ELR (cell line): Measurements from ENCODE around the gene TBC1D30.
"Not testable (repeated sequence)": the region's sequence is repeated elsewhere in the genome, so short reads cannot be mapped to it uniquely, and the experiment has no call there.

Experiments used
- DNase-seq: peaks from one replicate; pipeline ENCODE4 v3.0.0-alpha.2; 2015; ENCODE audit warnings: low read depth

TBC1D30 gene

GRCh38 chr12:64824500-64825142 is at the start of gene TBC1D30:
Gene TBC1D30, plus strand, starts transcription at chr12:64824647. Its CDS starts 233 bp downstream, at chr12:64824880.
- peak; percentile 25 for DNase-seq

DNA sequence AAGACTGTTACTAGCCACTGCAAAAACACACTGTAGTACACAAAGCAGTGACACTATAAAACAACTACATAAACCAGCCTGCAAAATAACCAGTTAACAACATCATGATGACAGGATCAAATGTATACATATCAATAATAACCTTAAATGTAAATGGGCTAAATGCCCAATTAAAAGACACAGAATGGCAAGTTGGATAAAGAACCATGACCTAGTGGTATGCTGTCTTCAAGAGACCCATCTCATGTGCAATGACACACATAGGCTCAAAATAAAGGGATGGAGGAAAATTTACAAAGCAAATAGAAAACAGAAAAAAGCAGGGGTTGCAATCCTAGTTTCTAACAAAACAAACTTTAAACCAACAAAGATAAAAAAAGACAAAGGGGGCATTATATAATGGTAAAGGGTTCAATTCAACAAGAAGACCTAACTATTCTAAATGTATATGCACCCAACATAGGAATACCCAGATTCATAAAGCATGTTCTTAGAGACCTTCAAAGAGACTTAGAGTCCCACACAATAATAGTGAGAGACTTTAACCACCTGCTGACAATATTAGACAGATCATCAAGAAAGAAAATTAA is 49.2 kb upstream of the TBC1D30 start:
- DNase-seq, result not testable (repeated sequence)

- DNase-seq, result no peak
Measured at GRCh38 chr12:64779354-64779974, 45.0 kb upstream of the TBC1D30 start.

- no peak for DNase-seq
Measured at GRCh38 chr12:64780132-64780530, 44.3 kb upstream of the TBC1D30 start.

DNA sequence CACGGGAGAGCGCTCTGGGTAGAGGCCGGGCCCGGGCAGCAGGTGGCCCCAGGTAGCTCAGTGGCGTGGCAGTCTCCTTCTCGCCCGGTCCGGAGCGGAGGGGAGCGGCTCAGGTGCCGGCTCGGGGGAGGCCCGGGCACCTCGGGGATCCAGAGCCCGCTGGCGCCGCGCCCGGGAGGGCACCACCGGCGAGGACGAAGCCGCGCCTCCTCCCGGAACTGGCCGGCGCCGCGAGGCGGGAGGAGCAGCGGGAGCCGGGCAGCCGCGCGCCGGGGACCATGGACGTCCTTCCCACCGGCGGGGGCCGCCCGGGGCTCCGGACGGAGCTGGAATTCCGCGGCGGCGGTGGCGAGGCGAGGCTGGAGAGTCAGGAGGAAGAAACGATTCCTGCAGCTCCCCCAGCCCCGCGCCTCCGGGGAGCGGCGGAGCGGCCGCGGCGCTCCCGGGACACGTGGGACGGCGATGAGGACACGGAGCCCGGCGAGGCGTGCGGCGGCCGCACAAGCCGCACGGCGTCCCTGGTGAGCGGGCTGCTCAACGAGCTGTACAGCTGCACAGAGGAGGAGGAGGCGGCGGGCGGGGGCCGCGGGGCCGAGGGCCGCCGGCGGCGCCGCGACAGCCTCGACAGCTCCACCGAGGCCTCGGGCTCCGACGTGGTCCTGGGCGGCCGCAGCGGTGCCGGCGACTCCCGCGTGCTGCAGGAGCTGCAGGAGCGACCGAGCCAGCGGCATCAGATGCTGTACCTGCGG is 43.7 kb upstream of the TBC1D30 start:
- DNase-seq, result no peak

- DNase-seq, result no peak
Measured at GRCh38 chr12:64781280-64782190, 42.9 kb upstream of the TBC1D30 start.

DNA sequence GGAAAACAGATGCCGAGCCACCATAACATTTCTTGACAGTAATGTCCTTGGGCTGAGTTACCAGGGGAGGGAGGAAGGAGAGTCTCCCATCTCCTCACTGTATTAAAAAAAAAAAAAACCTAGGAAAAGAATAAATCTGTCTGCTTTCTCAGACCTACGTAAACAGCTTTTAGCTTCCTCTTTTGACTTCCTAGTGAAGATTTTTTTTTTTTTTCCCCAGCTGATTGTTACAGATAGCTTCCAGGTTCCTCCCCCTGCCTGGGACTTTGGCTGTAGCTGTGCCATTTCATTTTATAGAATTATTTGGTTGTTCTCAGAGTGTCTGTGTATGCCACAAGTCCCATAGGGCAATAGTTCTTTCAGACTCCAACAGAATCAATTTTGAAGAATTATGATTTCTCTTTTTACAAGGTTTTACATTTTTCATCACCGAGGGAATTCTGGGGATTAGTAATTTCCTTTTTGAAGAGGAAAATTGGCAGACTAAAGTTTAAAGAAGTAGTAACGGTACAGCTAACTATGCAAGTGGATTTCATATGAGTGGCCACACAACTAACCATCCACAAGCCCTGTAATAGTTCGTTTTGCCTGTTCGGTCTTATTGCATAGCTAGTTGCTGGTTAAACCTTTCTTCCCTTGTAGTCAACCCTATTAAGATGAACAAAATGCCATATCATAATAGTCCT is 42.1 kb upstream of the TBC1D30 start:
- DNase-seq, result no peak

- DNase-seq, result no peak
Measured at GRCh38 chr12:64785838-64786237, 38.6 kb upstream of the TBC1D30 start.

DNA sequence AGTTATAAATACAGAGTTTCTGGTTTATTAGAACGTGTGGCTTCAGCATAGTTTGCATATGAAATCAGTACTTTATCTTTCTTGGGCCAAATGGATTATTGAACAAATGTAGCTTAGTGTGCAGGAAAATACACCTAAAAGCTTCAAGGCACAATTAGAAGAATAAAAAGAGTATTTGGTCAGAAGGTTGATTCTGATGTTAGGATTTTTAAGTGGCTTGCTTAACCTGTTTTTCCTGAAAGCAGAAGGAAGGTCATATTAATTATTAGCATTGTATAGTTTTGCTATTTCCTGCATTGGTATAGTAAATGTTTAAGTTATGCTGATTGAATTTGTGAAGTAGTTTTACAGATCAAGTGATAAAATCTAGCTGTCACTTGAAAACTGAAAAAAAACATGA is 34.3 kb upstream of the TBC1D30 start:
- DNase-seq, result no peak

DNA sequence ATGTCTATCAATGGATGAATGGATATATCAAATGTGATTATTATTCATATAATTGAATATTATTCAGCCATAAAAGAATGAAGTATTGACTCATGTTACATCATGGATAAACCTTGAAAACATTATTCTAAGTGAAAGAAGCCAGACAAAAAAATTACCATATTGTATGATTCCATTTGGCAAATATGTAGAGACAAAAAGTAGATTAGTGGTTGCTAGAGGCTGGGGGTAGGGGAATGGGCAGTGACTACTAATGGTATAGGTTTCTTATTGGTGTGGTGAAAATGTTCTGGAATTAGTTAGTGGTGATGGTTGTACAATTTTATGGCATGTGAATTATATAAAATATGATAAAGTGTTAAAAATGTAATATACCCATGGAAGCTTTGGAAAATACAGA is 33.4 kb upstream of the TBC1D30 start:
- no peak for DNase-seq

GRCh38 chr12:64792128-64792527 is 32.3 kb upstream of the TBC1D30 start:
- no peak for DNase-seq

- DNase-seq, result no peak
Measured at GRCh38 chr12:64793610-64794009, 30.8 kb upstream of the TBC1D30 start.

GRCh38 chr12:64794305-64794704 is 30.1 kb upstream of the TBC1D30 start:
- no peak for DNase-seq

- peak; percentile 93 for DNase-seq
Measured at GRCh38 chr12:64796205-64796845, 28.1 kb upstream of the TBC1D30 start.

DNA sequence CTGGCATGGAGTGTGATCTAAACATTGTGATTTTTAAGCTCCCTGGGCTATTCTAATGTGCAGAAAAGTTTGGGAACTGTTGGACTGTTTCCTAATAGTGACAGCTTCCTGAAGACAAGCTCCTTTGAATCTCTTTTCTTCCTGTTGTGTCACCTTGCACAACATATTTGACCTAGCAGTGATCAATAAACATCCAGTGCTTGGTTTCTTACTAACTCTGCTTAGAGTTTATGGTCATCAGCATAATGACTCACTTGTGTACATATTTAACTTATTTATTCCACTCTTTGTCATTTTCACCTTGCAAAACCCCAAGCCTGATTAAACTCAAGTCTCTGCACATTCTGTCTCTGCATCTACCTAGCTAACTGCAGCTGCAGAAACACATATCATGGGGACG is 27.3 kb upstream of the TBC1D30 start:
- DNase-seq, result peak; percentile 19

DNA sequence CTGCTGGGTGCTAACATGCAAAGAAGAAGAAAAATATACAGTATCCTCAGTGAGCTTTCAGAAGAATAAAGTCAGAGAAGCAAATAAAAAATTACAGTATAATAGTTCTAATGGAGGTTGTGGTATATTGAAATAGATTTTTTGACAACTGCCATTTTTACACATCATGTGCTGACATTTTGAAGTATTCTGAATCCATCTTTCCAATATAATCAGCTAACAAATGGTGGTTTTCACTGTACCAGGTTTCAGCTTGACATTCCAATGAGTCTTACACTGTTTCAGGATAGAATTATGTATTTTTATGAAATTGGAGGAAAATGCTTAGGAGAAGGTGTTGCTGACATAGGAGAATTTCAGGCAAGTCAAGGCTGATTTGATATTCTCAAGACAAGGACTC is 26.3 kb upstream of the TBC1D30 start:
- DNase-seq, result no peak

DNA sequence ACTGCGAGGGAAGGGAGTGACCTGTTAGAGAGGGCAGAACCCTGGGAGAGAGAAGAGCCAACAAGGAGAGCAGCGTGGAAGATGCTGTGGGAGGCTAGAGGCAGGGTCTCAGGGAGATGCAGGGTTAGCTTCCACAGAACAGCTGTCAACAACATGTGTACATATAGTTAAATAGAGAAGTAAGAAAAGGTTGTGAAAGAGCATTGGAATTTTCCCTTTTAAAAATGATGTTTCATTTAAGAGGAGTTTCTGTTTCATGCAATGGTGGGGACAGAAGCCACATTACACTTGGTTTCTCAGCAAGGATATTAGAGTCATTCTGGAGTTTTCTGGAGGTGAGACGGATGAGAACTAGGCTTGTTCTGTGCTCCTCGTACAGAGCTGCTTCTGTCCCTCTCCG is 23.8 kb upstream of the TBC1D30 start:
- no peak for DNase-seq

GRCh38 chr12:64801381-64801780 is 23.1 kb upstream of the TBC1D30 start:
- peak; percentile 57 for DNase-seq

- DNase-seq, result peak; percentile 49
Measured at GRCh38 chr12:64802180-64802775, 22.2 kb upstream of the TBC1D30 start.

DNA sequence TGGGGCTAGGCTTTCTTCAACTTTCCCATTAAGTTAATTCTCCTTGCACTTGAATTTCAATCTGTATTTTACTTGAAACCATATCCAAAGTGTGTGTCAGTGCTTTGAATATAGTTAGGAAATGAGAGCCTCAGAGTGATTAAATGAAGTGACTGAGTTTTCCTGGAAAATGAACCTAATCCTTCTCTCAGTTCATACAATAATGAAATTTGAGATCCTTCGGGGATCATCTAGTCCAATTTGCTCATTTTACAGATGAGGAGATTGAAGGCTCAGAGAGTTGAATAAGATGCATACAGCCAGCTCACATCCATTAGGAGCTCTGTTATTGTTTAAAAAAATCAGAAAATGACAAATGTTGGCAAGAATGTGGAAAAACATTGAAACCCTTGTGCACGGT is 18.3 kb upstream of the TBC1D30 start:
- DNase-seq, result no peak
